ENCODE data around the gene SLC4A2. TPM values are rescaled to one million over a fixed set of nuclear protein-coding genes. Genes with fewer than 3 reads are reported as not detected.
A peak's percentile ranks its signal among the peaks of the same experiment; 100 is the strongest.

SLC4A2 gene
- total RNA-seq, 3 donors from 2014 or later (not counting 1 experiment from before 2014, with no cell fraction given), result 60.4 to 87.3 (median 66.1) TPM

DNA sequence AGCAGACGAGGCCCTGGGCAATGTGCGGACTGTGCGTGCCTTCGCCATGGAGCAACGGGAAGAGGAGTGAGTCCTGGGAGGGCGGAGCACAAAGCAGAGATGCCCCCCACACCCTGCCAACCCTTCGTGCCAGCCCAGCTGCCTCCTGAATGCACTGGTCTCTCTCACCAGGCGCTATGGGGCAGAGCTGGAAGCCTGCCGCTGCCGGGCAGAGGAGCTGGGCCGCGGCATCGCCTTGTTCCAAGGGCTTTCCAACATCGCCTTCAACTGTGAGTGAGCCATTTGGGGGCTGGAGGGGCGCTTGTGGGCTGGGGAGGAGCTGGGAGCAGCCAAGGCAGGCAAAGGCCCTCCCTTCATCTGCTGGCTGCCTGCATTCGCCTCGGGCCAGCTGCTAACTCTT lies 23.5 kb upstream of the SLC4A2 start:
- Histone ChIP-seq H3K27ac (ENCODE audit: low read length) (no peak overlapping the region), H3K27me3 (ENCODE audit: control insufficient read depth, insufficient read depth, low read length) (no peaks in the 10 kb centered on the region), H3K4me3 (ENCODE audit: low read length) (no peak overlapping the region), H3K4me1 (ENCODE audit: control insufficient read depth, insufficient read depth, low read length) (no peaks in the 10 kb centered on the region), H3K9me3 (ENCODE audit: control insufficient read depth, insufficient read depth, low read length) (no peaks in the 10 kb centered on the region), H3K36me3 (ENCODE audit: control insufficient read depth, insufficient read depth, low read length) (peaks cover 23% of the 10 kb centered on the region)
- WGBS (ENCODE audit: insufficient coverage), result 96% methylated on average over 17 of the region's 17 CpGs
- no peak for DNase-seq
- Mint-ChIP-seq H3K27me3 (ENCODE audit: low read depth in 2 of 2) (no peaks in the 10 kb centered on the region), H3K36me3 (no peaks in the 10 kb centered on the region), H3K4me1 (peaks cover 9 to 14% of the 10 kb centered on the region in 2 donors), H3K4me3 (no peak overlapping the region), H3K9me3 (no peaks in the 10 kb centered on the region), H3K27ac (no peak overlapping the region)
- no peak for ATAC-seq
- intact Hi-C loops (cut with micrococcal nuclease), result no loop called here
- TF ChIP-seq, protein P1, sequence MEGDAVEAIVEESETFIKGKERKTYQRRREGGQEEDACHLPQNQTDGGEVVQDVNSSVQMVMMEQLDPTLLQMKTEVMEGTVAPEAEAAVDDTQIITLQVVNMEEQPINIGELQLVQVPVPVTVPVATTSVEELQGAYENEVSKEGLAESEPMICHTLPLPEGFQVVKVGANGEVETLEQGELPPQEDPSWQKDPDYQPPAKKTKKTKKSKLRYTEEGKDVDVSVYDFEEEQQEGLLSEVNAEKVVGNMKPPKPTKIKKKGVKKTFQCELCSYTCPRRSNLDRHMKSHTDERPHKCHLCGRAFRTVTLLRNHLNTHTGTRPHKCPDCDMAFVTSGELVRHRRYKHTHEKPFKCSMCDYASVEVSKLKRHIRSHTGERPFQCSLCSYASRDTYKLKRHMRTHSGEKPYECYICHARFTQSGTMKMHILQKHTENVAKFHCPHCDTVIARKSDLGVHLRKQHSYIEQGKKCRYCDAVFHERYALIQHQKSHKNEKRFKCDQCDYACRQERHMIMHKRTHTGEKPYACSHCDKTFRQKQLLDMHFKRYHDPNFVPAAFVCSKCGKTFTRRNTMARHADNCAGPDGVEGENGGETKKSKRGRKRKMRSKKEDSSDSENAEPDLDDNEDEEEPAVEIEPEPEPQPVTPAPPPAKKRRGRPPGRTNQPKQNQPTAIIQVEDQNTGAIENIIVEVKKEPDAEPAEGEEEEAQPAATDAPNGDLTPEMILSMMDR (IDR thresholded peaks at IDR 0.05), result no peak

DNA sequence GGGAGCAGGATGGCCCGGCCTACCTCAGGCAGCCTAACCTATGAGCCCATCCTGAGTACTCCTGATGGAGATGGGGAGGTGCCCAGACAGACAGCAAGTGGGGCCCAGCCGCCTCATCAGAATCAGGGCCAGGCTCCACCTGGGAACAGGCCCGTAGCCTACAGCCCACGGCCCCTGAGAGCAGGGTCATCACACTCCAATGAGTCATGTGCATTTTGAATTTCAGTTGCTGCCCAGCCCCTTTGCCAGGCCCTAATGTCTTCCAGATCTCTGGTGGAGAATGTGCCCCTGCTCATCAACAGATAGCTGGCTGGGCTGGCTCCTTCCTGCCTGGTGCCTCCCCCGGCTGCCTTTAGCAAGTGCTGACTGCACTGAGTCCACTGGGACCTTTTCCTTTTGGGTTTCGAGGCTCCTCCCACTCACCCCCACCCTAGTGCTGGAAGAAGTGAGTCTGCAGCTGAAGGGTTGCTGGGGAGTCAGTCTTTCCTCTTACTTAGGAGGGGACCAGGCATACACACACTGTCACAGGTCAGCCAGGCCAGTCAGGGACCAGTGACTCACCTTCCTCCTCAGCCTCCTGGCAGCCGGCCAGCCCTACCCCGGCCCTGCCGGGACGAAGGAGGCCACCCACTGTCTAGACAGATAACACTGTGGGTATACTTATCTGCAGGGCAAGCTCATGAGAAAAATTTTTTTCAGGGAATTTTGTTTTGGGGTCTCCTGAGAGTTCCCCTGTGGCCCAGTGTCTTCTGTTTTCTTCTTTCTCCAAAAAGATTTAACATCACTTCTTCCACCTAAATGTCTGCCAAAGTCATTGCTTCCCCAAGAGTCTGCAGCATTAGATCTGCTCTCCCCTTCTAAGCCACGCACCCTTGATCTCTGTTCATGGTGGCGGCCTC lies 20.2 kb upstream of the SLC4A2 start:
- ATAC-seq, result peak; percentile 53 to 69 (median 66)
- Histone ChIP-seq H3K9me3 (ENCODE audit: control insufficient read depth, insufficient read depth, low read length) (no peaks in the 10 kb centered on the region), H3K27ac (ENCODE audit: low read length) (no peak overlapping the region), H3K36me3 (ENCODE audit: control insufficient read depth, insufficient read depth, low read length) (peaks cover 23% of the 10 kb centered on the region), H3K4me1 (ENCODE audit: control insufficient read depth, insufficient read depth, low read length) (no peaks in the 10 kb centered on the region), H3K27me3 (ENCODE audit: control insufficient read depth, insufficient read depth, low read length) (no peaks in the 10 kb centered on the region), H3K4me3 (ENCODE audit: low read length) (no peak overlapping the region)
- no peak overlapping the region for H3K4me3 Mint-ChIP-seq
- no peaks in the 10 kb centered on the region for H3K27me3 Mint-ChIP-seq (ENCODE audit: low read depth in 2 of 2)
- intact Hi-C loops (cut with micrococcal nuclease), result no loop called here
- TF ChIP-seq, protein P1 (IDR thresholded peaks at IDR 0.05), result no peak
- WGBS (ENCODE audit: insufficient coverage), result 55% methylated on average over 10 of the region's 12 CpGs
- peak overlapping the region; percentile 26 to 53 for H3K27ac Mint-ChIP-seq
- H3K4me1 Mint-ChIP-seq, result peaks cover 9 to 14% of the 10 kb centered on the region in 2 donors
- DNase-seq, result peak in 1 of 2 donors; percentile 32
- no peaks in the 10 kb centered on the region for H3K36me3 Mint-ChIP-seq
- H3K9me3 Mint-ChIP-seq, result no peaks in the 10 kb centered on the region

DNA sequence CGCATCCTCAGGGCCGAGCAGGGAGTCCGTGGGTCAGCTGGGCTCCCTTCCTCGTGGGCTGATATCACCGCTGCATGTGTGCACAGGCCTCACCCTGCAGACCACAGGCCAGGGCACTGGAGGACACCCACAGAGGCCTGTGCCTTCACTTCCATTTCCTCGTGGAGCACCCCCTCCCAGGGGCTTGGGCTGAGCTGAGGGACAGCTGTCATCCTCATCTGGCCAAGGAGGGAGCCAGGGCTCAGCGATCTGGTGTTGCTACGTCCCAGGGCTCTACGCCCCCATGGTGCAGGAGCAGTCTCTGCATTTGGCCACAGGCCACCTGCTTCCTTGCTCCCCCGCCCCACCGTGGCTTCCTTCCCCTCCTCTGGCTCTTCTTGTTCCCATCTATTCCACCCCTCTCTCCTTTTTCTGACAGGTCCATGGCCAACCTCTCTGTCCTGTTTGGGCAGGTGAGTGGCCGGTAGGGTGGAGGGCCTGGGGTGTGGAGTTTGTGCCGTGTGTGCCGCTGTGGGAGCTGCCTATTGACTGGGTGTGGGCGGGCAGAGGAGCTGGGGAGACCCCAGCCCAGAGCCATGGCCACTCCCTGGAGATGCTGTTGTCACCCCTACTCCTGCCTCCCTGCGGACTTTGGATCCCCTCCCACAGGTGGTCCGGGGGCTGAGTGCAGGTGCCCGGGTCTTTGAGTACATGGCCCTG lies 19.4 kb upstream of the SLC4A2 start:
- Histone ChIP-seq H3K9me3 (ENCODE audit: control insufficient read depth, insufficient read depth, low read length) (no peaks in the 10 kb centered on the region), H3K27ac (ENCODE audit: low read length) (no peak overlapping the region), H3K36me3 (ENCODE audit: control insufficient read depth, insufficient read depth, low read length) (peaks cover 18% of the 10 kb centered on the region), H3K4me3 (ENCODE audit: low read length) (no peak overlapping the region), H3K4me1 (ENCODE audit: control insufficient read depth, insufficient read depth, low read length) (no peaks in the 10 kb centered on the region), H3K27me3 (ENCODE audit: control insufficient read depth, insufficient read depth, low read length) (no peaks in the 10 kb centered on the region)
- peak overlapping the region; percentile 26 to 33 for H3K27ac Mint-ChIP-seq
- peaks cover 9 to 14% of the 10 kb centered on the region in 2 donors for H3K4me1 Mint-ChIP-seq
- H3K27me3 Mint-ChIP-seq (ENCODE audit: low read depth in 2 of 2), result no peaks in the 10 kb centered on the region
- no peaks in the 10 kb centered on the region for H3K36me3 Mint-ChIP-seq
- intact Hi-C loops (cut with micrococcal nuclease), result no loop called here
- WGBS (ENCODE audit: insufficient coverage), result 71% methylated on average over 18 of the region's 18 CpGs
- TF ChIP-seq, protein P1 (IDR thresholded peaks at IDR 0.05), result no peak
- DNase-seq (no peak), ATAC-seq (no peak)
- no peaks in the 10 kb centered on the region for H3K9me3 Mint-ChIP-seq
- H3K4me3 Mint-ChIP-seq, result no peak overlapping the region
